MCF 10A (cell line): Measurements from ENCODE around the gene MDM1. TPM values are rescaled to one million over a fixed set of nuclear protein-coding genes. Genes with fewer than 3 reads are reported as not detected.

Experiments
- BruUV-seq: library from RNA; stranded (reverse); fragments of 400-500 nt; replicated peaks from 2 replicates; lab custom pipeline; 2021; lab: Mats Ljungman, UMichigan
- CTCF ChIA-PET: fragments of 300-600 bp; sonication (Branson Sonifier 250); formaldehyde crosslinking; extraction: SDS; loops from one replicate; lab custom pipeline; 2021; ENCODE audit warnings: antibody characterized with exemption, inconsistent platforms; lab: Yijun Ruan, JAX
- POLR2A ChIA-PET: fragments of 300-600, 350-650 bp; sonication (Branson Sonifier 250); formaldehyde crosslinking; extraction: SDS; loops from one replicate; lab custom pipeline; 2020; ENCODE audit warnings: antibody characterized with exemption, inconsistent platforms; lab: Yijun Ruan, JAX
- DNase-seq: peaks from one replicate; pipeline ENCODE4 v3.0.0-alpha.2; 2018; ENCODE audit not compliant: unreplicated experiment
- H3K27ac Mint-ChIP-seq: one replicate; pipeline ENCODE4 v1.8.0; 2022; ENCODE audit warnings: mild to moderate bottlenecking, low read depth, mixed read lengths; ENCODE audit not compliant: unreplicated experiment
- H3K27me3 Mint-ChIP-seq: one replicate; pipeline ENCODE4 v1.8.0; 2022; ENCODE audit warnings: mixed read lengths; ENCODE audit not compliant: insufficient read depth, unreplicated experiment
- H3K36me3 Mint-ChIP-seq: one replicate; pipeline ENCODE4 v1.8.0; 2022; ENCODE audit warnings: mild to moderate bottlenecking, moderate library complexity, mixed read lengths; ENCODE audit not compliant: insufficient read depth, unreplicated experiment
- H3K4me1 Mint-ChIP-seq: one replicate; pipeline ENCODE4 v1.8.0; 2022; ENCODE audit warnings: mixed read lengths; ENCODE audit not compliant: insufficient read depth, unreplicated experiment
- H3K4me3 Mint-ChIP-seq: one replicate; pipeline ENCODE4 v1.8.0; 2022; ENCODE audit warnings: mild to moderate bottlenecking, moderate library complexity, mixed read lengths; ENCODE audit not compliant: unreplicated experiment
- H3K9me3 Mint-ChIP-seq: one replicate; pipeline ENCODE4 v1.8.0; 2022; ENCODE audit warnings: mixed read lengths; ENCODE audit not compliant: unreplicated experiment
- intact Hi-C: fragments of 100-400 bp; cut with micrococcal nuclease; formaldehyde crosslinking; loops from 2 replicates; pipeline ENCODE4 v1.14.1; 2022
- total RNA-seq: library from RNA; stranded (reverse); gene quantifications from 2 replicates; pipeline ENCODE4 v1.2.3, GENCODE V29; 2022
- TF ChIP-seq, protein P1 (sequence below): fragments of 200-600 bp; IDR thresholded peaks from one replicate; pipeline ENCODE4 v1.8.0; 2022; ENCODE audit warnings: antibody characterized with exemption, mild to moderate bottlenecking; ENCODE audit not compliant: unreplicated experiment

Gene MDM1
- total RNA-seq, 1 experiment from 2014 or later: 11.8 TPM

DNA sequence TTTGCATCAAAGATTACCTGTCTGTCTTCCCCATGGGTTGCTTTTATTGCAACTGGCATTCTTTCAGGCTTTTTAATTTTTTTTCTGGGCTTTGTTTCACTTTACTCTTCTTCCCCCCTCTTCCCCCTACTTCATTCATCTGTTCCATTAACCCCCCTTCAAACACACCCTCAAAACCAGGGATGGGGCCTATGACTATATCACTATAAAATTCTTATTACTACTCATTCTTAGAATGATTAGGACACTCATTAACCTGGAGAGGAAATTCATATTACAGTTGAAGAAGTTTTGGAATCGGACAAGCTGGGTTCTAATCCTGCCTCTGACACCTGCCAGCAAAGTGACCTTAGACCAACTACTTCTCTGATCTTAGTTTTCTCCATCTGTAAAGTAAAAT is 24.8 kb upstream of the MDM1 start:
- no TSS peak for BruUV-seq
- no peaks in the 10 kb centered on the region for H3K27me3 Mint-ChIP-seq
- no peak for DNase-seq
- H3K36me3 Mint-ChIP-seq: no peaks in the 10 kb centered on the region
- POLR2A ChIA-PET: interaction anchor here (1.2 kb wide), 3 partner anchors 8 to 22 kb away, joined by 3 read pairs; no protein-coding TSS in a partner anchor
- no peaks in the 10 kb centered on the region for H3K9me3 Mint-ChIP-seq
- no peaks in the 10 kb centered on the region for H3K4me1 Mint-ChIP-seq
- TF ChIP-seq, protein P1, sequence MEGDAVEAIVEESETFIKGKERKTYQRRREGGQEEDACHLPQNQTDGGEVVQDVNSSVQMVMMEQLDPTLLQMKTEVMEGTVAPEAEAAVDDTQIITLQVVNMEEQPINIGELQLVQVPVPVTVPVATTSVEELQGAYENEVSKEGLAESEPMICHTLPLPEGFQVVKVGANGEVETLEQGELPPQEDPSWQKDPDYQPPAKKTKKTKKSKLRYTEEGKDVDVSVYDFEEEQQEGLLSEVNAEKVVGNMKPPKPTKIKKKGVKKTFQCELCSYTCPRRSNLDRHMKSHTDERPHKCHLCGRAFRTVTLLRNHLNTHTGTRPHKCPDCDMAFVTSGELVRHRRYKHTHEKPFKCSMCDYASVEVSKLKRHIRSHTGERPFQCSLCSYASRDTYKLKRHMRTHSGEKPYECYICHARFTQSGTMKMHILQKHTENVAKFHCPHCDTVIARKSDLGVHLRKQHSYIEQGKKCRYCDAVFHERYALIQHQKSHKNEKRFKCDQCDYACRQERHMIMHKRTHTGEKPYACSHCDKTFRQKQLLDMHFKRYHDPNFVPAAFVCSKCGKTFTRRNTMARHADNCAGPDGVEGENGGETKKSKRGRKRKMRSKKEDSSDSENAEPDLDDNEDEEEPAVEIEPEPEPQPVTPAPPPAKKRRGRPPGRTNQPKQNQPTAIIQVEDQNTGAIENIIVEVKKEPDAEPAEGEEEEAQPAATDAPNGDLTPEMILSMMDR: no peak
- H3K4me3 Mint-ChIP-seq: no peak overlapping the region
- intact Hi-C loops: no loop called here
- no peak overlapping the region for H3K27ac Mint-ChIP-seq
- CTCF ChIA-PET: interaction anchor here (0.7 to 2.8 kb wide), 6 partner anchors 10 to 316 kb away, joined by 3 to 9 read pairs (median 4); no protein-coding TSS in a partner anchor

DNA sequence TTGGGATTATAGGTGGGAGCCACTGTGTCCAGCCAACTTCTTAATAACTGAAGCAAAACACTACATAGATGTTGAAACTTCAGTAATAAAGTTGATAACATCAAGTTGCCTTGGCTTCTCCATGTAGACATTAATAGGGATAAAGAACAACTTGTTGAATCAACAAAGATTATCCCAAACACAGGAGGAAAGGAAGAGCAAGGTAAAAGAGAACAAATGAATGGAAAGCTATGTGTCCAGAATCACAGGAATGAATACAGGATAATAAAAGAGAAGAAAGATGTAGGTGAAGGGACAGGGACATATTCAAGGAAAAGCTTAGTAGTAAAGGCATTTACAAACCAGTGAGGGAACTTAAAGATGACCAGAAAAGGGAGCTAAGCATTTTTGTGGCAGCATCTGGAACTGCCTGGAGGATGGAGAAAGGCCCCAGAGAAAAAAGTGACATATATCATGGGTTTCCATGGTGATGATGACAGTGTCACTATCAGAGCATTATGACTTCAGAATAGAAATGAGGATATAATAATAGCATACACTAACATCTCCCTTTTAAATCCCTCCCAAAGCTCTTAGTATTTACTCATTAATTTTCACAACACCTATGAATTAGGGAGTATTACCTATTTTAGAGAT is 24.0 kb upstream of the MDM1 start:
- Mint-ChIP-seq H3K4me1 (no peaks in the 10 kb centered on the region), H3K27me3 (no peaks in the 10 kb centered on the region), H3K36me3 (no peaks in the 10 kb centered on the region), H3K9me3 (no peaks in the 10 kb centered on the region), H3K27ac (no peak overlapping the region), H3K4me3 (no peak overlapping the region)
- no peak for DNase-seq
- ChIA-PET CTCF (interaction anchor here (0.6 to 1.4 kb wide), 10 partner anchors 9 to 374 kb away, joined by 3 to 6 read pairs (median 4); no protein-coding TSS in a partner anchor), POLR2A (interaction anchor here (1.1 to 1.2 kb wide), 4 partner anchors 9 to 331 kb away, joined by 3 to 4 read pairs (median 3); partner anchors contain the start of gene NUP107)
- BruUV-seq: no TSS peak
- TF ChIP-seq, protein P1: no peak
- intact Hi-C loops: no loop called here

DNA sequence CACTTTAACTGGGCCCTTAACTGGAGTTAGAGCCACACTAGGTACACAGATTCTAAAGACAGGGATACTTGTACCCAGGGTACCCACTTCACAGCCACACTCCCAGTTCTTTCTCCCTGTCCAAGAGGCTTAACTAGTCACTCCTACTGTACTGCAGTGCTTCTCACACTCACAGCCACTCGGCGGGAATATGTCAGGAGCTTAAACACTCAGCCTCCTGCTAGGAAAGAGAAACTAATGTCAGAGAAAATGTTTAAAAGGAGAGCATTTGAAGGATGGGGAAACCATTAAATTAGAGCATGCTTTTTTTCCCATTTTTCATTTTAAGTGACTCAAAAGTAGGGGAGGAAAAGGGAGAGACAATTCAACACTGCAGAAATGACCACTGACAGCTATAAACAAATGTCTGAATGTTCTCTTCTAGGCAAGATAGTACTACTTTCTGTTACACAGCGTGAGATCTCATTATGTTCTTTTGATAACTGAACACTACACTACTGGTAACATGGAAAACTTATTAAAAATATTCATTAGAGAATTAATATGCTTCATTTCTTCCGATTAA is 22.9 kb upstream of the MDM1 start:
- BruUV-seq: no TSS peak
- CTCF ChIA-PET: interaction anchor here (0.6 to 1.3 kb wide), 3 partner anchors 133 to 261 kb away, joined by 3 to 6 read pairs (median 3); no protein-coding TSS in a partner anchor
- TF ChIP-seq, protein P1: no peak
- no peak for DNase-seq
- H3K9me3 Mint-ChIP-seq: no peaks in the 10 kb centered on the region
- H3K4me1 Mint-ChIP-seq: peaks cover 8% of the 10 kb centered on the region
- H3K36me3 Mint-ChIP-seq: no peaks in the 10 kb centered on the region
- POLR2A ChIA-PET: no interaction called here
- H3K27ac Mint-ChIP-seq: no peak overlapping the region
- no peak overlapping the region for H3K4me3 Mint-ChIP-seq
- intact Hi-C loops: no loop called here
- H3K27me3 Mint-ChIP-seq: no peaks in the 10 kb centered on the region

DNA sequence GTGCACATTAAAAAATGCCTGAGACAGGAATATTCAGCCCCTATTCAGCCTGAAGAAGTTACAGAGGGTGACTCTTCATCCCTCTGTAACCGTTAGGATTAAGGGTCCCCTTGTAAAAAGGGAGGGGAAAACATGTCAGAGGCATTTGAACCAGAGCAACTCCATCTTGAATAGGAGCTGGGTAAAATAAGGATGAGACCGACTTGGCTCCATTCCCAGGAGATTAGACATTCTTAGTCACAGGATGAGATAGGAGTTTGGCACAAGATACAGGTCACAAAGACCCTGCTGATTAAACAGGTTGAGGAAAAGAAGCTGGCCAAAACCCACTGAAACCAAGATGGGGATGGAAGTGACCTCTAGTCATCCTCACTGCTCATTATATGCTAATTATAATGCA is 19.9 kb upstream of the MDM1 start:
- BruUV-seq: no TSS peak
- DNase-seq: no peak
- TF ChIP-seq, protein P1: no peak
- no peak overlapping the region for H3K4me3 Mint-ChIP-seq
- peaks cover 5% of the 10 kb centered on the region for H3K27me3 Mint-ChIP-seq
- intact Hi-C loops: no loop called here
- POLR2A ChIA-PET: interaction anchor here (0.5 to 1.3 kb wide), 3 partner anchors 28 to 1274 kb away, joined by 3 to 4 read pairs (median 3); no protein-coding TSS in a partner anchor
- CTCF ChIA-PET: interaction anchor here (1.0 to 1.5 kb wide), 2 partner anchors 260 to 311 kb away, joined by 3 to 4 read pairs; no protein-coding TSS in a partner anchor
- H3K9me3 Mint-ChIP-seq: no peaks in the 10 kb centered on the region
- peaks cover 8% of the 10 kb centered on the region for H3K4me1 Mint-ChIP-seq
- no peaks in the 10 kb centered on the region for H3K36me3 Mint-ChIP-seq
- H3K27ac Mint-ChIP-seq: no peak overlapping the region
